SH-SY5Y (cell line): Measurements from ENCODE around the gene RAP1GAP.

Experiments
- GATA2 ChIP-seq: IDR thresholded peaks from 2 replicates; pipeline ENCODE4 v1.6.1; 2011; ENCODE audit warnings: mild to moderate bottlenecking, low read depth, low read length
- GATA3 ChIP-seq: IDR thresholded peaks from 2 replicates; pipeline ENCODE4 v1.6.1; 2011; ENCODE audit warnings: low read depth, mild to moderate bottlenecking, low read length, moderate library complexity

DNA sequence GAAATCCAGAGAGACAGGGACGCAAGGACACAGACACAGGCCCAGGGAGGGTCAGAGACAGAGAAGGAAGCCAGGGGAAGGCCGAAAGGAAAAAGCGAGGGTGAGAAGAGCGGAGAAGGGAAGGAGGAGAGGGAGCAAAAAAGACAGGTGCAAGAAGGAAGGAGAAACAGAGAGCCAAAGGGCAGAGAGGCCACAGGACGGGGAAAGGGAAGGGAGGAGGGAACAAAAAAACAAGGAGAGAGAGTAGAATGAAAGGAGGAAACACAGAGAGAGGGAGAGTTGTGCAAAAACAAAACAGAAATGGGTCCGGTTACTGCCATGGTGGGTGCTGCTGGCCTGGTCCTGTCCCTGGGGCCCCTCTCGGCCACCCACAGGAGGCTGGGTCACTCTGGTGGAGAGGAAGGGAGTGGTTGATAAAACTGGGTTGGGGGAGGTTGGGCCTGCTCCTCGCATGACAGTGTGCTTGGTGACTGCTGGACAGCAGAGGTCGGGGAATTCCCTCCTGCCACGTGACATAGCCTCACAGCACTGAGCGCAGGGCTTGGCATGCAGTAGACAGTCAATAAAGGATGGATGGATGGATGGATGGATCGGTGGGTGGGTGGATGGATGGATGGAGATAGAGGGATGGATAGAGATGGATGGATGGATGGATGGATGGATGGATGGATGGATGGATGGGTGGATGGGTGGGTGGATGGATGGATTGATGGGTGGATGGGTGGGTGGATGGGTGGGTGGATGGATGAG is 64.8 kb downstream of the RAP1GAP start:
- TF ChIP-seq GATA3 (no peak), GATA2 (no peak)
